Tibial nerve (tissue), 4 donors: ENCODE data around the gene FARP1.

ENCODE experiments used
- EP300 ChIP-seq, 2 donors: sonication (generic); formaldehyde crosslinking; IDR thresholded peaks; one replicate each; pipeline ENCODE4 v1.6.1; 2017; ENCODE audit warnings: antibody characterized with exemption in 2 of 2, mild to moderate bottlenecking in 1 of 2
- POLR2A ChIP-seq, 2 donors: fragments of 450-650 bp; IDR thresholded peaks; one replicate each; pipeline ENCODE4 v1.6.1; 2017; ENCODE audit warnings: antibody characterized with exemption in 2 of 2, mild to moderate bottlenecking in 2 of 2, moderate library complexity in 2 of 2
- TF ChIP-seq, protein P1 (sequence below), 5 experiments: fragments of 200-600 bp in 3 of 5; fragments of 450-650 bp in 2 of 5; sonication (generic) in 3 of 5; IDR thresholded peaks; one replicate each; pipeline ENCODE4 v1.5.1; 2016 to 2019; ENCODE audit warnings: antibody characterized with exemption in 5 of 5, mild to moderate bottlenecking in 3 of 5, moderate library complexity in 2 of 5

DNA sequence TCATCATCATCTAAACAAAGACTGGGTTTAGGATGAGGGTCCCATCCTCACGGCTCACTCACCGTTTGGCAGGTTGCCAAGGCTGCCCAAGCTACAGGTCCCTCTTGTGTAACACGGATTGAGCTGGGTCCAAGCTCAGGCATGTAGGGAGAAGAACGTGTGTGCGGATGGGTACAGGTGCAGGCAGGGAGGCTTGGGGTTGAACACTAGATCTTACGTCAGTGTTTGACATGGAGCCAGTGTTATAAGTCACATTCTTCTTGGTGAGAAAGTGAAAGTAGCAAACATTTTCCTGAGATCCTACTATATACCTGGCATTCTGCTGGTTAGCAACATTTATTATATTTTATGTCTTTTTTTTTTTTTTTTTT lies 171.0 kb downstream of the FARP1 start:
- TF ChIP-seq, protein P1, sequence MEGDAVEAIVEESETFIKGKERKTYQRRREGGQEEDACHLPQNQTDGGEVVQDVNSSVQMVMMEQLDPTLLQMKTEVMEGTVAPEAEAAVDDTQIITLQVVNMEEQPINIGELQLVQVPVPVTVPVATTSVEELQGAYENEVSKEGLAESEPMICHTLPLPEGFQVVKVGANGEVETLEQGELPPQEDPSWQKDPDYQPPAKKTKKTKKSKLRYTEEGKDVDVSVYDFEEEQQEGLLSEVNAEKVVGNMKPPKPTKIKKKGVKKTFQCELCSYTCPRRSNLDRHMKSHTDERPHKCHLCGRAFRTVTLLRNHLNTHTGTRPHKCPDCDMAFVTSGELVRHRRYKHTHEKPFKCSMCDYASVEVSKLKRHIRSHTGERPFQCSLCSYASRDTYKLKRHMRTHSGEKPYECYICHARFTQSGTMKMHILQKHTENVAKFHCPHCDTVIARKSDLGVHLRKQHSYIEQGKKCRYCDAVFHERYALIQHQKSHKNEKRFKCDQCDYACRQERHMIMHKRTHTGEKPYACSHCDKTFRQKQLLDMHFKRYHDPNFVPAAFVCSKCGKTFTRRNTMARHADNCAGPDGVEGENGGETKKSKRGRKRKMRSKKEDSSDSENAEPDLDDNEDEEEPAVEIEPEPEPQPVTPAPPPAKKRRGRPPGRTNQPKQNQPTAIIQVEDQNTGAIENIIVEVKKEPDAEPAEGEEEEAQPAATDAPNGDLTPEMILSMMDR (IDR thresholded peaks at IDR 0.05) = no peak
- no peak for TF ChIP-seq POLR2A (IDR thresholded peaks at IDR 0.05)
- TF ChIP-seq EP300 (IDR thresholded peaks at IDR 0.05) = no peak
